Endothelial cell of umbilical vein (primary cell): ENCODE results near the gene EFNB3. TPM values are rescaled to one million over a fixed set of nuclear protein-coding genes. Genes with fewer than 3 reads are reported as not detected.

Experiments
- BruUV-seq: library from RNA; stranded (reverse); fragments of 400-500 nt; replicated peaks from 2 replicates; lab custom pipeline; 2021; lab: Mats Ljungman, UMichigan
- CTCF ChIA-PET: fragments of 300-600, 350-600 bp; sonication (Branson Sonifier 250); formaldehyde crosslinking; loops from one replicate; lab custom pipeline; 2021; ENCODE audit warnings: antibody characterized with exemption, inconsistent platforms; lab: Charles Lee
- POLR2A ChIA-PET: fragments of 300-600, 350-600 bp; sonication (Branson Sonifier 250); formaldehyde crosslinking; loops from one replicate; lab custom pipeline; 2021; ENCODE audit warnings: antibody characterized with exemption, inconsistent platforms; lab: Charles Lee
- DNase-seq: peaks from one replicate; pipeline ENCODE4 v3.0.0-alpha.2; 2011; ENCODE audit warnings: low read depth, low spot score
- FAIRE-seq: peaks from 2 replicates; lab custom pipeline; 2011; peaks lifted over from hg19 to GRCh38; lab: Jason Lieb, UNC
- H2AFZ ChIP-seq: 2 replicates; pipeline ENCODE4 v1.6.0; 2012; ENCODE audit warnings: low read depth, low read length, control low read depth, inconsistent platforms
- H3K27ac ChIP-seq: 2 replicates; pipeline ENCODE4 v1.5.1; 2011; ENCODE audit warnings: low read depth, mild to moderate bottlenecking, control low read depth, low read length, moderate library complexity; ENCODE audit not compliant: insufficient read depth
- H3K27me3 ChIP-seq, 2 experiments: 2 replicates each; pipeline versions ENCODE4 v1.6.0 to v1.6.1; 2011; ENCODE audit warnings: low read length in 2 of 2, mixed read lengths in 1 of 2; ENCODE audit not compliant: control insufficient read depth in 2 of 2, insufficient read depth in 2 of 2
- H3K36me3 ChIP-seq, 2 experiments: 2 replicates in 1 of 2; 3 replicates in 1 of 2; pipeline ENCODE4 v1.5.1; 2011; ENCODE audit warnings: low read length in 2 of 2, mild to moderate bottlenecking in 1 of 2, moderate library complexity in 1 of 2; ENCODE audit not compliant: control insufficient read depth in 2 of 2, insufficient read depth in 2 of 2; ENCODE audit errors: extremely low read depth in 1 of 2
- H3K4me1 ChIP-seq: 3 replicates; pipeline ENCODE4 v1.5.1; 2011; ENCODE audit warnings: mild to moderate bottlenecking, low read length; ENCODE audit not compliant: control insufficient read depth, insufficient read depth; ENCODE audit errors: extremely low read depth
- H3K4me2 ChIP-seq: 2 replicates; pipeline ENCODE4 v1.6.1; 2011; ENCODE audit warnings: low read length, control low read depth, mixed read lengths; ENCODE audit not compliant: insufficient read depth
- H3K4me3 ChIP-seq, 3 experiments: fragments of 200-600 bp in 1 of 3; sonication (generic), shearing (Covaris generic) in 1 of 3; replicated peaks in 1 of 3; 2 replicates each; pipeline ENCODE4 v1.5.1; 2011 to 2016; ENCODE audit warnings: control low read depth in 3 of 3, low read length in 3 of 3, mild to moderate bottlenecking in 2 of 3, inconsistent platforms in 1 of 3, low read depth in 1 of 3, moderate library complexity in 1 of 3; ENCODE audit not compliant: insufficient read depth in 1 of 3
- H3K79me2 ChIP-seq: 2 replicates; pipeline ENCODE4 v1.6.0; 2012; ENCODE audit warnings: low read length, inconsistent platforms; ENCODE audit not compliant: control insufficient read depth, insufficient read depth
- H3K9ac ChIP-seq: replicated peaks from 2 replicates; pipeline ENCODE3; 2011; ENCODE audit warnings: low read length, control low read depth; ENCODE audit not compliant: insufficient read depth; ENCODE audit errors: extremely low read depth
- H3K9me1 ChIP-seq: replicated peaks from 3 replicates; pipeline ENCODE4 v1.6.0; 2011; ENCODE audit warnings: mild to moderate bottlenecking, low read length; ENCODE audit not compliant: control insufficient read depth, insufficient read depth; ENCODE audit errors: extremely low read depth
- H3K9me3 ChIP-seq: replicated peaks from 2 replicates; pipeline ENCODE4 v1.5.1; 2012; ENCODE audit warnings: low read length, inconsistent platforms; ENCODE audit not compliant: control insufficient read depth, insufficient read depth
- H4K20me1 ChIP-seq: replicated peaks from 2 replicates; pipeline ENCODE3; 2011; ENCODE audit warnings: mild to moderate bottlenecking, low read length; ENCODE audit not compliant: control insufficient read depth, insufficient read depth; ENCODE audit errors: extremely low read depth
- EZH2 ChIP-seq: IDR thresholded peaks from 2 replicates; pipeline ENCODE4 v1.6.1; 2012; ENCODE audit warnings: borderline replicate concordance, low read depth, mild to moderate bottlenecking, moderate library complexity, low read length, inconsistent platforms; ENCODE audit not compliant: severe bottlenecking
- FOS ChIP-seq: IDR thresholded peaks from 2 replicates; pipeline ENCODE4 v1.6.1; 2011; ENCODE audit warnings: mild to moderate bottlenecking, low read length, moderate library complexity, borderline replicate concordance; ENCODE audit not compliant: insufficient read depth
- GATA2 ChIP-seq: IDR thresholded peaks from 2 replicates; pipeline ENCODE4 v1.7.0; 2011; ENCODE audit warnings: low read depth, mild to moderate bottlenecking, moderate library complexity, mixed read lengths, low read length; ENCODE audit not compliant: insufficient read length, insufficient read depth
- JUN ChIP-seq: IDR thresholded peaks from 2 replicates; pipeline ENCODE4 v1.6.1; 2011; ENCODE audit warnings: borderline replicate concordance, low read depth; ENCODE audit not compliant: insufficient read length, insufficient read depth
- MYC ChIP-seq: IDR thresholded peaks from one replicate; pipeline ENCODE4 v1.6.1; 2011; ENCODE audit warnings: mild to moderate bottlenecking, low read depth, low read length
- POLR2A ChIP-seq: IDR thresholded peaks from 2 replicates; pipeline ENCODE4 v1.6.1; 2012; ENCODE audit warnings: low read depth, mild to moderate bottlenecking, control low read depth, low read length
- POLR2AphosphoS5 ChIP-seq: IDR thresholded peaks from 2 replicates; pipeline ENCODE4 v1.6.1; 2012; ENCODE audit warnings: low read depth, mild to moderate bottlenecking, control low read depth, low read length, moderate library complexity; ENCODE audit not compliant: insufficient read depth
- dilution Hi-C: fragments of 300-500 bp; cut with MboI; formaldehyde crosslinking; loops from one replicate; pipeline ENCODE4 v1.15.0; 2019; ENCODE audit warnings: low sequenced_read_pairs; ENCODE audit not compliant: extremely low pct_ligation_motif_present
- intact Hi-C: fragments of 100-400 bp; cut with micrococcal nuclease; formaldehyde crosslinking; loops from one replicate; pipeline ENCODE4 v1.10.0; 2022
- polyA plus RNA-seq, 4 experiments: library from polyadenylated mRNA; depleted of rRNA in 3 of 4; stranded (reverse) in 3 of 4; unstranded in 1 of 4; fragments of >200 nt; gene quantifications; 2 replicates each; pipeline versions ENCODE4 v1.2.1 to v1.2.3, GENCODE V29; 2011 to 2012; ENCODE audit warnings: missing spikeins in 1 of 4
- total RNA-seq: library from RNA; stranded (reverse); gene quantifications from 2 replicates; pipeline ENCODE4 v1.2.3, GENCODE V29; 2021
- TF ChIP-seq, protein P1 (sequence below): IDR thresholded peaks from 2 replicates; pipeline ENCODE4 v1.6.1; 2011; ENCODE audit not compliant: insufficient read depth, insufficient read length
- TF ChIP-seq, protein P2 (sequence below), 2 donors: IDR thresholded peaks; 1 replicate in 1 of 2; 2 replicates in 1 of 2; pipeline ENCODE4 v1.5.1; 2011; ENCODE audit warnings: low read length in 2 of 2, mild to moderate bottlenecking in 2 of 2, moderate library complexity in 2 of 2, control low read depth in 1 of 2, inconsistent platforms in 1 of 2, low read depth in 1 of 2; ENCODE audit not compliant: insufficient read depth in 1 of 2; ENCODE audit errors: extremely low read depth in 1 of 2

Gene EFNB3
- total and polyA plus RNA-seq, 2 donors (not counting 3 experiments of a cell fraction or from before 2014, with no cell fraction given) = 1.1 to 2.9 TPM

DNA sequence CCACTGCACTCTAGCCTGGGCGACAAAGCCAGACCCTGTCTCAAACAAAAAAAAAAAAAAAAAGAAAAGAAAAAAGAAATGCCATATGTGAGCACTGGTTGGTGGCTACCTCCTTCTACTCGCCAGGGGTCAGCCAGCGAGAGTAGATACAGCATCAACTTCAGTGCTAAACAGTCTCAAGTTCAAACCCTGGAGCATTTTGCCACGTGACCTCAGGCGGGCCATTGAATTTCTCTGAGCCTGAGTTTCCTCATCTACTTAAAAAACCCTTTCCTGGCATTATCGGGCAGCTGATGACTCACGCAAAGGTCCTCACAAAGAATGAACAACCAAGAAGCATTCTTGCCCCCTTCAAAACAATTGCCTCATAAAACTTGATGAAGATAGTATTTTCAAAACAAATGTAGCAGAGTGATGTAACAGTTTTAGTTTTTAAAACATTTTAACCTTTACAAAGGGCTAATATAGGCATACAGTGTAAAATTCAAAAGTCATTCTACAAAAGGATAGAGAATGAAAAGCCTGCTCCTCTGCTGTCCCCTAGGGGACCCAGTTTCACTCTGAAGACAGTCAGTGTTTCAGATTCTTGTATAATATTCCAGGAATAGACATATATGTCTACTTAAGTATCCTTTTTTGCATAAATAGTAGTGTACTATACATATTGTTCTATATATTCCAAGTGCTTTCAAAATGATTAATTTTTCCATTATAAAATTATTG is 40.9 kb downstream of the EFNB3 start:
- H3K27ac ChIP-seq = peak overlapping the region; percentile 58
- peak; percentile 98 for DNase-seq
- TF ChIP-seq EZH2 (no peak), FOS (peak; percentile 94), POLR2A (no peak), POLR2AphosphoS5 (no peak), JUN (peak; percentile 95), GATA2 (peak; percentile 47), MYC (no peak)
- TF ChIP-seq, protein P1, sequence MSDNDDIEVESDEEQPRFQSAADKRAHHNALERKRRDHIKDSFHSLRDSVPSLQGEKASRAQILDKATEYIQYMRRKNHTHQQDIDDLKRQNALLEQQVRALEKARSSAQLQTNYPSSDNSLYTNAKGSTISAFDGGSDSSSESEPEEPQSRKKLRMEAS = peak; percentile 81
- TF ChIP-seq, protein P2, sequence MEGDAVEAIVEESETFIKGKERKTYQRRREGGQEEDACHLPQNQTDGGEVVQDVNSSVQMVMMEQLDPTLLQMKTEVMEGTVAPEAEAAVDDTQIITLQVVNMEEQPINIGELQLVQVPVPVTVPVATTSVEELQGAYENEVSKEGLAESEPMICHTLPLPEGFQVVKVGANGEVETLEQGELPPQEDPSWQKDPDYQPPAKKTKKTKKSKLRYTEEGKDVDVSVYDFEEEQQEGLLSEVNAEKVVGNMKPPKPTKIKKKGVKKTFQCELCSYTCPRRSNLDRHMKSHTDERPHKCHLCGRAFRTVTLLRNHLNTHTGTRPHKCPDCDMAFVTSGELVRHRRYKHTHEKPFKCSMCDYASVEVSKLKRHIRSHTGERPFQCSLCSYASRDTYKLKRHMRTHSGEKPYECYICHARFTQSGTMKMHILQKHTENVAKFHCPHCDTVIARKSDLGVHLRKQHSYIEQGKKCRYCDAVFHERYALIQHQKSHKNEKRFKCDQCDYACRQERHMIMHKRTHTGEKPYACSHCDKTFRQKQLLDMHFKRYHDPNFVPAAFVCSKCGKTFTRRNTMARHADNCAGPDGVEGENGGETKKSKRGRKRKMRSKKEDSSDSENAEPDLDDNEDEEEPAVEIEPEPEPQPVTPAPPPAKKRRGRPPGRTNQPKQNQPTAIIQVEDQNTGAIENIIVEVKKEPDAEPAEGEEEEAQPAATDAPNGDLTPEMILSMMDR (IDR thresholded peaks at IDR 0.05; ENCODE audit: extremely low read depth in 1 of 2, insufficient read depth in 1 of 2, low read depth in 1 of 2, low read length in 2 of 2) = peak in 1 of 2 donors; percentile 18
- no peaks in the 10 kb centered on the region for H4K20me1 ChIP-seq
- H3K9me3 ChIP-seq = no peaks in the 10 kb centered on the region
- no peaks in the 10 kb centered on the region for H3K9me1 ChIP-seq
- no TSS peak for BruUV-seq
- H3K79me2 ChIP-seq = no peaks in the 10 kb centered on the region
- H3K4me1 ChIP-seq = peaks cover 17% of the 10 kb centered on the region
- dilution Hi-C loops = no loop called here
- intact Hi-C loops = no loop called here
- H2AFZ ChIP-seq = no peak overlapping the region
- no peak overlapping the region for H3K9ac ChIP-seq
- peaks cover 0 to under 1% of the 10 kb centered on the region in 2 experiments for H3K27me3 ChIP-seq
- peak overlapping the region; percentile 79 for H3K4me2 ChIP-seq
- peak; percentile 97 for FAIRE-seq
- POLR2A ChIA-PET = no interaction called here
- H3K4me3 ChIP-seq = no peak overlapping the region
- no peaks in the 10 kb centered on the region for H3K36me3 ChIP-seq
- CTCF ChIA-PET = interaction anchor here (0.6 to 9.7 kb wide), 8 partner anchors 10 to 312 kb away, joined by 3 to 236 read pairs (median 4); no protein-coding TSS in a partner anchor
